ENCODE results near the gene GPC1. TPM values are rescaled to one million over a fixed set of nuclear protein-coding genes. Genes with fewer than 3 reads are reported as not detected.

Gene GPC1
- total and polyA plus RNA-seq, 8 donors = 6.3 to 117 (median 23.2) TPM

- Histone ChIP-seq H3K9me3 (no peaks in the 10 kb centered on the region), H3K4me1 (peaks cover 0 to 13% (median 7%) of the 10 kb centered on the region in 4 donors), H3K27me3 (peaks cover 0 to under 1% (median 0%) of the 10 kb centered on the region in 3 donors), H3K36me3 (peaks cover 0 to 26% (median 19%) of the 10 kb centered on the region in 4 donors), H3K27ac (no peak overlapping the region), H3K4me3 (no peak overlapping the region)
- TF ChIP-seq POLR2A (IDR thresholded peaks at IDR 0.05) = no peak
- TF ChIP-seq POLR2AphosphoS5 (IDR thresholded peaks at IDR 0.05) = no peak
- TF ChIP-seq EP300 (IDR thresholded peaks at IDR 0.05) = no peak
- TF ChIP-seq, protein P1, sequence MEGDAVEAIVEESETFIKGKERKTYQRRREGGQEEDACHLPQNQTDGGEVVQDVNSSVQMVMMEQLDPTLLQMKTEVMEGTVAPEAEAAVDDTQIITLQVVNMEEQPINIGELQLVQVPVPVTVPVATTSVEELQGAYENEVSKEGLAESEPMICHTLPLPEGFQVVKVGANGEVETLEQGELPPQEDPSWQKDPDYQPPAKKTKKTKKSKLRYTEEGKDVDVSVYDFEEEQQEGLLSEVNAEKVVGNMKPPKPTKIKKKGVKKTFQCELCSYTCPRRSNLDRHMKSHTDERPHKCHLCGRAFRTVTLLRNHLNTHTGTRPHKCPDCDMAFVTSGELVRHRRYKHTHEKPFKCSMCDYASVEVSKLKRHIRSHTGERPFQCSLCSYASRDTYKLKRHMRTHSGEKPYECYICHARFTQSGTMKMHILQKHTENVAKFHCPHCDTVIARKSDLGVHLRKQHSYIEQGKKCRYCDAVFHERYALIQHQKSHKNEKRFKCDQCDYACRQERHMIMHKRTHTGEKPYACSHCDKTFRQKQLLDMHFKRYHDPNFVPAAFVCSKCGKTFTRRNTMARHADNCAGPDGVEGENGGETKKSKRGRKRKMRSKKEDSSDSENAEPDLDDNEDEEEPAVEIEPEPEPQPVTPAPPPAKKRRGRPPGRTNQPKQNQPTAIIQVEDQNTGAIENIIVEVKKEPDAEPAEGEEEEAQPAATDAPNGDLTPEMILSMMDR (IDR thresholded peaks at IDR 0.05) = no peak
- DNase-seq = peak in 1 of 2 donors; percentile 21
- intact Hi-C loops (cut with DNase I; ENCODE audit: low total_unique reads) = no loop called here
- 90 to 100% (median 91%) methylated on average over 2 of the region's 2 CpGs for WGBS, 5 donors
Measured at GRCh38 chr2:240514631-240515030, 79.2 kb downstream of the GPC1 start.

DNA sequence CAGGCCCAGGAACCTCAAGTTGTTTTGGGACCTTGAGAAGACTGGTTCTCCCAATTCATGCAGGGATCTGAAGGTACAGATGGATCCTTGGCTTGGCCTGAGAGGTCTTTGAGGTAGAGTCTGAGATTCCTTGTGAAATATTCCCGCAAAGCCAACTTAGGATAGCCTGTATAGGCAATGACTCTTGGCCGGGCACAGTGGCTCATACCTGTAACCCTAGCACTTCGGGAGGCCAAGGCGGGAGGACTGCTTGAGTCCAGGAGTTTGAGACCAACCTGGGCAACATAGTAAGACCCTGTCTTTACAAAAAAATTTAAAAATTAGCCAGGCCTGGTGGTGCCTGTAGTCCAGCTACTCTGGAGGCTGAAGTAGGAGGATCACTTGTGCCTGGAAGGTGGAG is 81.9 kb downstream of the GPC1 start:
- peaks cover 0 to 16% (median 0%) of the 10 kb centered on the region in 3 donors for H3K27me3 ChIP-seq
- H3K4me3 ChIP-seq = no peak overlapping the region
- TF ChIP-seq, protein P1 (IDR thresholded peaks at IDR 0.05) = no peak
- TF ChIP-seq POLR2AphosphoS5 (IDR thresholded peaks at IDR 0.05) (no peak), EP300 (IDR thresholded peaks at IDR 0.05) (no peak), POLR2A (IDR thresholded peaks at IDR 0.05) (no peak)
- H3K4me1 ChIP-seq = peaks cover 5 to 23% (median 15%) of the 10 kb centered on the region in 4 donors
- no peak for DNase-seq
- peaks cover 0 to 10% (median 7%) of the 10 kb centered on the region in 4 donors for H3K36me3 ChIP-seq
- intact Hi-C loops (cut with DNase I; ENCODE audit: low total_unique reads) = no loop called here
- H3K27ac ChIP-seq = no peak overlapping the region
- no peaks in the 10 kb centered on the region for H3K9me3 ChIP-seq
- 97 to 100% (median 98%) methylated on average over 4 of the region's 4 CpGs for WGBS, 5 donors

Small RNA genes within 50 kb of the gene (small RNA-seq; reads per million reads assigned to genes)
- 4.4 to 11.3 (median 9.9) reads per million in 4 donors for gene MIR149

Other genes with a start within 250 kb of the GPC1 start
- gene ANKMY1, start 122.3 kb downstream of the GPC1 start, total RNA-seq = 10 to 100 TPM in 4 of 5 donors, 1 to 10 TPM in 1; 8.3 to 79.4 (median 20.4) TPM
- 1 to 10 TPM; 3.1 to 8.4 (median 5.8) TPM for gene ANKMY1, start 122.3 kb downstream of the GPC1 start, polyA plus RNA-seq
- 10 to 100 TPM in 1 of 5 donors, 1 to 10 TPM in 4; 1.3 to 71.5 (median 2.2) TPM for gene DUSP28, start 124.7 kb downstream of the GPC1 start, total RNA-seq
- gene DUSP28, start 124.7 kb downstream of the GPC1 start, polyA plus RNA-seq = 1 to 10 TPM; 2.7 to 7.0 (median 6.7) TPM
- 100 to 1,000 TPM in 3 of 5 donors, 10 to 100 TPM in 2; 32.7 to 196 (median 145) TPM for gene RNPEPL1, start 132.8 kb downstream of the GPC1 start, total RNA-seq
- 100 to 1,000 TPM in 2 of 3 donors, 10 to 100 TPM in 1; 93.9 to 136 (median 113) TPM for gene RNPEPL1, start 132.8 kb downstream of the GPC1 start, polyA plus RNA-seq
- 100 to 1,000 TPM in 1 of 5 donors, 10 to 100 TPM in 4; 26.6 to 197 (median 58.3) TPM for gene CAPN10, start 151.1 kb downstream of the GPC1 start, total RNA-seq
- 10 to 100 TPM; 17.7 to 38.0 (median 23.3) TPM for gene CAPN10, start 151.1 kb downstream of the GPC1 start, polyA plus RNA-seq
- gene GPR35, start 189.8 kb downstream of the GPC1 start, total RNA-seq = 10 to 100 TPM; 11.7 to 68.9 (median 21.9) TPM
- gene GPR35, start 189.8 kb downstream of the GPC1 start, polyA plus RNA-seq = 10 to 100 TPM in 1 of 3 donors, 1 to 10 TPM in 2; 8.5 to 12.8 (median 9.8) TPM
- gene AQP12B, start 247.2 kb downstream of the GPC1 start, total RNA-seq = under 1 TPM in 1 of 5 donors, not detected in 4; 0.89 TPM
- gene AQP12B, start 247.2 kb downstream of the GPC1 start, polyA plus RNA-seq = under 1 TPM in 1 of 3 donors, not detected in 2; 0.46 TPM